Measurements from ENCODE around the gene UBALD1. TPM values are rescaled to one million over a fixed set of nuclear protein-coding genes. Genes with fewer than 3 reads are reported as not detected.

UBALD1 gene
- total RNA-seq, 1 experiment from 2014 or later: 45.9 TPM

DNA sequence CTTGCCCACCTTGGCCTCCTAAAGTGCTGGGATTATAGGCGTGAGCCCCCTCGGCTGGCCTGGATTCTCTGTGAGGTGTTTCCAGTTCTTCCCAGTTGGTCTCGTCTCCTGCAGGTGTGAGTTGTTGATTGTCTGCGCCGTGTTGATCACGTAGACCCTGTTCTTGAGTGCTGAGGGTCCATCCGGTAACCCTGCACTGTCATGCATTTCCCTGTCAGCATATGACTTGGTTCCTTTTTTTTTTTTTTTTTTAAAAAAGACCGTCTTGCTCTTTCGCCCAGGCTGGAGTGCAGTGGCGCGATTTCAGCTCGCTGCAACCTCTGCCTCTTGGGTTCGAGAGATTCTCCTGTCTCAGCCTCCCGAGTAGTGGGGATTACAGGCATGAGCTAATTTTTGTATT is 27.2 kb upstream of the UBALD1 start:
- no peak overlapping the region for H3K4me3 ChIP-seq (replicated peaks in 1 of 2; ENCODE audit: low read depth in 1 of 2, low read length in 2 of 2)
- POLR2A ChIA-PET: no interaction called here
- DNase-seq (ENCODE audit: low read depth, low spot score) (no peak), ATAC-seq (no peak)
- H3K27ac ChIP-seq (ENCODE audit: low read depth, low read length): no peak overlapping the region
- H3K4me2 ChIP-seq (ENCODE audit: low read length): no peak overlapping the region
- H3K9ac ChIP-seq (ENCODE audit: low read length): no peak overlapping the region
- no peaks in the 10 kb centered on the region for H3K9me3 ChIP-seq (ENCODE audit: control insufficient read depth in 1 of 2, insufficient read depth in 1 of 2, low read depth in 1 of 2, low read length in 2 of 2)
- RAD21 ChIA-PET (ENCODE audit: low non-redundant PET in 1 of 2, low total read pairs in 2 of 2, uncharacterized antibody in 2 of 2, unreplicated experiment in 2 of 2): no interaction called here
- H3K4me1 ChIP-seq (ENCODE audit: control insufficient read depth in 1 of 2, insufficient read depth in 2 of 2, low read length in 2 of 2): no peaks in the 10 kb centered on the region
- peaks cover 80% of the 10 kb centered on the region for H3K79me2 ChIP-seq (ENCODE audit: insufficient read depth, low read length)
- H4K20me1 ChIP-seq (ENCODE audit: insufficient read depth): no peaks in the 10 kb centered on the region
- no peaks in the 10 kb centered on the region for H3K27me3 ChIP-seq (ENCODE audit: insufficient read depth, low read length)
- BruUV-seq (replicated peaks): no TSS peak
- no peaks in the 10 kb centered on the region for H3K9me2 ChIP-seq (ENCODE audit: insufficient read depth)
- no peak overlapping the region for H2AFZ ChIP-seq (ENCODE audit: low read depth, low read length, poor library complexity, severe bottlenecking)
- CTCF ChIA-PET: interaction anchor here (1.3 kb wide), 1 partner anchor 18 kb away, joined by 3 read pairs; the partner anchor contains the start of gene MGRN1
- intact Hi-C loops (cut with micrococcal nuclease): no loop called here
- TF ChIP-seq YY1 (IDR thresholded peaks at IDR 0.05; ENCODE audit: extremely low read depth, insufficient replicate concordance, low read depth, low read length) (no peak), EZH2 (IDR thresholded peaks at IDR 0.05) (no peak), POLR2A (IDR thresholded peaks at IDR 0.05; ENCODE audit: borderline replicate concordance, extremely low read depth, insufficient read depth, insufficient read length) (no peak), TCF7L2 (IDR thresholded peaks at IDR 0.05; ENCODE audit: borderline replicate concordance, extremely low read depth, insufficient read depth, insufficient read length) (no peak), SP1 (IDR thresholded peaks at IDR 0.05; ENCODE audit: low read depth) (no peak), CEBPB (IDR thresholded peaks at IDR 0.05; ENCODE audit: low read depth) (no peak), ZNF274 (IDR thresholded peaks at IDR 0.05; ENCODE audit: low read depth, low read length) (no peak), SRF (IDR thresholded peaks at IDR 0.05; ENCODE audit: low read depth) (no peak), JUND (IDR thresholded peaks at IDR 0.05) (no peak), EGR1 (IDR thresholded peaks at IDR 0.05; ENCODE audit: low read depth) (no peak), FOSL1 (IDR thresholded peaks at IDR 0.05; ENCODE audit: low read depth) (no peak), CBX3 (IDR thresholded peaks at IDR 0.05; ENCODE audit: low read depth) (no peak), SIN3A (IDR thresholded peaks at IDR 0.05; ENCODE audit: low read depth) (no peak), POLR2AphosphoS5 (IDR thresholded peaks at IDR 0.05; ENCODE audit: low read depth, low read length) (no peak)
- TF ChIP-seq, protein P1, sequence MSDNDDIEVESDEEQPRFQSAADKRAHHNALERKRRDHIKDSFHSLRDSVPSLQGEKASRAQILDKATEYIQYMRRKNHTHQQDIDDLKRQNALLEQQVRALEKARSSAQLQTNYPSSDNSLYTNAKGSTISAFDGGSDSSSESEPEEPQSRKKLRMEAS (IDR thresholded peaks at IDR 0.05): no peak
- TF ChIP-seq, protein P2, sequence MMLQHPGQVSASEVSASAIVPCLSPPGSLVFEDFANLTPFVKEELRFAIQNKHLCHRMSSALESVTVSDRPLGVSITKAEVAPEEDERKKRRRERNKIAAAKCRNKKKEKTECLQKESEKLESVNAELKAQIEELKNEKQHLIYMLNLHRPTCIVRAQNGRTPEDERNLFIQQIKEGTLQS (IDR thresholded peaks at IDR 0.05): no peak
- TF ChIP-seq, protein P3, sequence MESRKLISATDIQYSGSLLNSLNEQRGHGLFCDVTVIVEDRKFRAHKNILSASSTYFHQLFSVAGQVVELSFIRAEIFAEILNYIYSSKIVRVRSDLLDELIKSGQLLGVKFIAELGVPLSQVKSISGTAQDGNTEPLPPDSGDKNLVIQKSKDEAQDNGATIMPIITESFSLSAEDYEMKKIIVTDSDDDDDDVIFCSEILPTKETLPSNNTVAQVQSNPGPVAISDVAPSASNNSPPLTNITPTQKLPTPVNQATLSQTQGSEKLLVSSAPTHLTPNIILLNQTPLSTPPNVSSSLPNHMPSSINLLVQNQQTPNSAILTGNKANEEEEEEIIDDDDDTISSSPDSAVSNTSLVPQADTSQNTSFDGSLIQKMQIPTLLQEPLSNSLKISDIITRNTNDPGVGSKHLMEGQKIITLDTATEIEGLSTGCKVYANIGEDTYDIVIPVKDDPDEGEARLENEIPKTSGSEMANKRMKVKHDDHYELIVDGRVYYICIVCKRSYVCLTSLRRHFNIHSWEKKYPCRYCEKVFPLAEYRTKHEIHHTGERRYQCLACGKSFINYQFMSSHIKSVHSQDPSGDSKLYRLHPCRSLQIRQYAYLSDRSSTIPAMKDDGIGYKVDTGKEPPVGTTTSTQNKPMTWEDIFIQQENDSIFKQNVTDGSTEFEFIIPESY (IDR thresholded peaks at IDR 0.05; ENCODE audit: extremely low read depth, insufficient replicate concordance, low read length): no peak
- H3K36me3 ChIP-seq (ENCODE audit: control insufficient read depth in 1 of 2, insufficient read depth in 2 of 2, low read length in 2 of 2): no peaks in the 10 kb centered on the region; a peak in 1 of 4 replicates

All from HCT116 (cell line).